Esophagus squamous epithelium (tissue), 5 donors: ENCODE results near the gene BRD1. TPM values are rescaled to one million over a fixed set of nuclear protein-coding genes. Genes with fewer than 3 reads are reported as not detected.

Source experiments
- DNase-seq: peaks from one replicate; lab custom pipeline; 2025; lab: John Stamatoyannopoulos, UW
- H3K27ac ChIP-seq, 4 donors: fragments of 200-600 bp; sonication (generic); one replicate each; pipeline ENCODE4 v1.5.1; 2016 to 2019; ENCODE audit warnings: mild to moderate bottlenecking in 1 of 4
- H3K27me3 ChIP-seq, 4 donors: fragments of 200-600 bp; sonication (generic); 1 replicate in 3 of 4; 2 replicates in 1 of 4; pipeline versions ENCODE4 v1.5.1 to v1.6.0; 2017 to 2021; ENCODE audit warnings: antibody characterized with exemption in 1 of 4
- H3K36me3 ChIP-seq, 3 donors: fragments of 200-600 bp; sonication (generic); one replicate each; pipeline ENCODE4 v1.5.1; 2016 to 2019
- H3K4me1 ChIP-seq, 3 donors: fragments of 200-600 bp; sonication (generic); one replicate each; pipeline ENCODE4 v1.5.1; 2017 to 2019
- H3K4me3 ChIP-seq, 4 donors: fragments of 200-600 bp; sonication (generic); 1 replicate in 3 of 4; 2 replicates in 1 of 4; pipeline ENCODE4 v1.5.1; 2016 to 2019; ENCODE audit warnings: mild to moderate bottlenecking in 2 of 4, moderate library complexity in 1 of 4
- H3K9me3 ChIP-seq, 3 donors: fragments of 200-600 bp; sonication (generic); one replicate each; pipeline ENCODE4 v1.5.1; 2016 to 2019
- CTCF ChIP-seq, 6 experiments: fragments of 450-650 bp in 4 of 6; fragments of 200-600 bp in 2 of 6; sonication (generic) in 2 of 6; IDR thresholded peaks; one replicate each; pipeline ENCODE4 v1.5.1; 2016 to 2019; ENCODE audit warnings: antibody characterized with exemption in 6 of 6, mild to moderate bottlenecking in 4 of 6, moderate library complexity in 4 of 6
- POLR2A ChIP-seq, 4 donors: fragments of 450-650 bp; IDR thresholded peaks; one replicate each; pipeline ENCODE4 v1.6.1; 2017; ENCODE audit warnings: antibody characterized with exemption in 4 of 4, mild to moderate bottlenecking in 4 of 4, moderate library complexity in 3 of 4
- WGBS, 2 donors: methylation state at CpG; one replicate each; pipeline ENCODE4 v1.1.5; 2018; 5-methylcytosine and 5-hydroxymethylcytosine counted together
- intact Hi-C: fragments of 100-400 bp; cut with DNase I; formaldehyde crosslinking; loops from one replicate; pipeline ENCODE4 v1.15.0; 2022
- total RNA-seq, 4 donors: library from RNA; depleted of rRNA; stranded (reverse); fragments of >200 nt; gene quantifications; one replicate each; pipeline ENCODE4 v1.1.0, GENCODE V29; 2016
- donor health status: DM: yes; HTN: yes; CAD: no.

The BRD1 gene
- total RNA-seq, 4 donors from 2014 or later: 17.8 to 37.4 (median 29.9) TPM

DNA sequence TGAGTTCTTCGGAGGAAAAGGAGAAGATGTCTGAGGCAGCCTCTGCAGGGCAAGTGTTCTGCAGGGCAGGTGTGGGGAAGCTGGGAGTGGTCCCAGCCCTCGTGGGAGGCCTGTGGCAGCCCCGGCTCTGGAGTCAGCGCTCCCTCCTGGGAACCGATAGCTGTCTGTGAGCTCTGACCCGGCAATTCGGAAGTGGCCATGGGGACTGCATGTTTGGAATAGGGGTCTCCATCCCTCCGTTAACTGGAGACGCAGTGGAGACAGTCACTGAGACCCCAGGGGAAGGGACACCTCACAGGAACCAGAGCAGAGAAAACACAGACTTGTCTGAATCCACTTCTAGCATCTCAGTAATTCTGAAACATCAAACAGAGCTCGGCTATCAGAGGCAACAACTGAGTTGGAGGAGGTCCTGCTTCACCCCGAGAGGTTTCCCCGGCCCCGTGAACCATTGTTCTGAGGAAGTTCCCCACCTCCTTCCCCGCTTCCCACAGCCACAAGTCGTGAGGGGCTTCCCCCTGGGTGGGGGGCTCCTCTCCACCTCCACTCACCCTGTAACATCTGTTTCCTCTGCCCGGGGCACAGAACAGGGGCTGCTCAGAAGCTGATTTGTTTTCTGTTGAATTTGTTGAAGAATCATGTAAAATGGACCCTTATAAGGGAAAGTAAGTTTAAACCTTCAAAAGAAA, 99.6 kb downstream of the BRD1 start:
- TF ChIP-seq POLR2A (IDR thresholded peaks at IDR 0.05) (no peak), CTCF (IDR thresholded peaks at IDR 0.05) (no peak)
- H3K4me1 ChIP-seq: peaks cover 0 to 13% (median 6%) of the 10 kb centered on the region in 3 donors
- no peak overlapping the region for H3K27ac ChIP-seq
- DNase-seq: no peak
- H3K9me3 ChIP-seq: no peaks in the 10 kb centered on the region
- peaks cover 0 to 96% (median 3%) of the 10 kb centered on the region in 4 donors for H3K27me3 ChIP-seq
- intact Hi-C loops: no loop called here
- 22 to 30% methylated on average over 7 to 9 of the region's 16 CpGs for WGBS, 2 donors
- no peaks in the 10 kb centered on the region for H3K36me3 ChIP-seq
- no peak overlapping the region for H3K4me3 ChIP-seq

- TF ChIP-seq CTCF (IDR thresholded peaks at IDR 0.05): no peak
- TF ChIP-seq POLR2A (IDR thresholded peaks at IDR 0.05): no peak
- no peak overlapping the region for H3K4me3 ChIP-seq
- no peak for DNase-seq
- intact Hi-C loops: no loop called here
- no peaks in the 10 kb centered on the region for H3K9me3 ChIP-seq
- no peaks in the 10 kb centered on the region for H3K36me3 ChIP-seq
- WGBS, 2 donors: 90% methylated on average over 12 of the region's 27 CpGs; no CpG with 5 or more reads in 1 of the 2 donors
- peaks cover 0 to 94% (median 3%) of the 10 kb centered on the region in 4 donors for H3K27me3 ChIP-seq
- H3K4me1 ChIP-seq: peaks cover 0 to 13% (median 6%) of the 10 kb centered on the region in 3 donors
- H3K27ac ChIP-seq: no peak overlapping the region
These were observed 100.3 kb downstream of the BRD1 start for GRCh38 chr22:49727191-49727880.

DNA sequence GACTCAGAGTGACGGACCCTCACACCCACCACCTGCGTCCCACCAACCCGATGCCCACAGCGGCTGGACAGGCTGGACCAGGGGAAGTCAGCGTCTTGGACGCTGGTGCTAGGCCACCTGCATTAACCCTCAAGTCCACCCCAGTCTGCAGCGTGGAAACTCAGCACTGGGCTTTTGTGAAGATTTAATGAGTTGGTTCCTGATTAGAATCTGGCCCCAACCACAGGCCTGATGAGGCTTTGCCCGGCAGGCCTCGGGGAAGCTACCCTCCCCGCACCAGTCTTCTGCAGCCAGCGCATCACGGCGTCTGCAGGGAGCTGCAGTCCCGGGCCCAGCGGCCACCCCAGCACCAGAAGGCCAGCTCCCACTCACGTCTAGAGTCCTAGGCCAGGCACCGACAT, 101.0 kb downstream of the BRD1 start:
- TF ChIP-seq POLR2A (IDR thresholded peaks at IDR 0.05): no peak
- no peak for TF ChIP-seq CTCF (IDR thresholded peaks at IDR 0.05)
- H3K9me3 ChIP-seq: no peaks in the 10 kb centered on the region
- H3K27me3 ChIP-seq: peaks cover 0 to 89% (median 3%) of the 10 kb centered on the region in 4 donors
- peaks cover 0 to 13% (median 6%) of the 10 kb centered on the region in 3 donors for H3K4me1 ChIP-seq
- no peaks in the 10 kb centered on the region for H3K36me3 ChIP-seq
- no peak for DNase-seq
- 75 to 92% methylated on average over 9 to 13 of the region's 17 CpGs for WGBS, 2 donors
- intact Hi-C loops: no loop called here
- H3K4me3 ChIP-seq: no peak overlapping the region
- no peak overlapping the region for H3K27ac ChIP-seq

DNA sequence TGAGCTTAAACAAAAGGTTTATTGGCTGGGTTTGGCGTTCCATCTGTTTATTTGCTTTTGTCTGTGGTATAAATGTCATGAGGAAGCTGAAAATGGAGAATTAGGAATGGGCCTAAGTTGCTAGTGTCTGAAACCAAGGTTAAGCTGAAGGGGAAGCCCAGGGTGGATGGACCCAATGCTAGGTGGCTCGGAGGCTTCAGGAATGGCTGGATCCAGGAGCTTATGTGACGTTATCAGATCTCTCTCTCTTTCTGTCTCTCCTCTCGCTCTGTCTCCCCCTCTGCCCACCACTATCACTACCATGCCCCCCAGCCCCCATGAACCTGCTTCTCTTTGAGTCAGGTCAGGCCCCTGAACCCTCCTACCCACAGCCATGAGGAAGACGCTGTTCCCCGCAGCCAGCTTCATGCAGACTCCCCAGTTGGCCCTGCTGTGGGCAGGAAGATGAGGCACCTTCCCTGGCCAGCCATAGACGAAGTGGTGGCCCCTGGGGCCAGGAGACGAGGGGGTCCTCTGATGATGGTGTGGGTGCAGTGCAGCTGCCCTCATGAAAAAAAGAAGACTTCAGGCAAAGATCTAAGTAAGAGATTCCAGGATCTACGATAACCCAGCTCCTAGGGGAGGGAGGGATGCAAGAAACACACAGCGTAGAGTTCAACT, 101.5 kb downstream of the BRD1 start:
- 76 to 77% methylated on average over 5 of the region's 10 CpGs for WGBS, 2 donors
- Histone ChIP-seq H3K4me1 (peaks cover 0 to 13% (median 6%) of the 10 kb centered on the region in 3 donors), H3K36me3 (no peaks in the 10 kb centered on the region), H3K27ac (no peak overlapping the region), H3K9me3 (no peaks in the 10 kb centered on the region), H3K4me3 (no peak overlapping the region), H3K27me3 (peaks cover 0 to 89% (median 3%) of the 10 kb centered on the region in 4 donors)
- DNase-seq: no peak
- no peak for TF ChIP-seq CTCF (IDR thresholded peaks at IDR 0.05)
- no peak for TF ChIP-seq POLR2A (IDR thresholded peaks at IDR 0.05)
- intact Hi-C loops: no loop called here
